ENCODE data around the gene GIT1. TPM values are rescaled to one million over a fixed set of nuclear protein-coding genes. Genes with fewer than 3 reads are reported as not detected.

The GIT1 gene
- total and polyA plus RNA-seq, 2 donors = 14.1 to 33.7 TPM

DNA sequence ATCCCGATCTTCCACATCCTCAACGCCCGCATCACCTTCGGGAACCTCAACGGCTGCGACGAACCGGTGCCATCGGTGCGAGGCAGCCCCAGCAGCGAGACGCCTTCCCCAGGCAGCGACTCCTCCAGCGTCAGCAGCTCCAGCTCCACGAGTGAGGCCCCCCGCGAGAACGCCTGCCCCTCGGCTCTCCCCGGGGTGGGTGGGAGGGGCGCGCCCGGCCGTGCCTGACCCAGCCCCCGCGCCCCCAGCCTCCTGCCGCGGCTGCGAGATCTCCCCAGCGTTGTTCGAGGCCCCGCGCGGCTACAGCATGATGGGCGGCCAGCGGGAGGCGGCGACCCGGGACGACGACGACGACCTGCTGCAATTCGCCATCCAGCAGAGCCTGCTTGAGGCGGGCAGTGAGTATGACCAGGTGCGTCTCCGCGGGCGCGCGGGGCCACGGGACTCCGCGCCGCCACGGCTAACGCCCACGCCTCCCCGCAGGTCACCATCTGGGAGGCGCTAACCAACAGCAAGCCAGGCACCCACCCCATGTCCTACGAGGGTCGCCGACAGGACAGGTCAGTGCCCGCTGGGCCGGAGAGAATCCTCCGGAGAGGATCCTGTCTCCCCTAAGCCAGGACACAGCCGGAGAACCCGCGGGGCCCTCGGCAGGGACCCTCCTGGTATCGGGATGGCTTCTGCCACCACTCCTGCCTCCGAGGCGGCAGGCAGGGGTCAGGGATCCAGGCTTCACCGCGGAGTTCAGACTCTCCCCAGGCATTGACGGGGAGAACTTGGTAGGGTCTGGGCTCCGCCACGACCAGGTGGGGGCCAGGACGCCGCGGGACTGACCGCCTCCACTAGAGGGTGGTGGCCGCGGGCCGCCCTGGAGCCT lies 23.2 kb upstream of the GIT1 start:
- peaks cover 36 to 47% of the 10 kb centered on the region in 2 donors for H3K4me1 ChIP-seq (ENCODE audit: control insufficient read depth in 2 of 2, insufficient read depth in 2 of 2, low read length in 2 of 2)
- DNase-seq (ENCODE audit: low read depth in 6 of 9, low spot score in 9 of 9) = no peak

DNA sequence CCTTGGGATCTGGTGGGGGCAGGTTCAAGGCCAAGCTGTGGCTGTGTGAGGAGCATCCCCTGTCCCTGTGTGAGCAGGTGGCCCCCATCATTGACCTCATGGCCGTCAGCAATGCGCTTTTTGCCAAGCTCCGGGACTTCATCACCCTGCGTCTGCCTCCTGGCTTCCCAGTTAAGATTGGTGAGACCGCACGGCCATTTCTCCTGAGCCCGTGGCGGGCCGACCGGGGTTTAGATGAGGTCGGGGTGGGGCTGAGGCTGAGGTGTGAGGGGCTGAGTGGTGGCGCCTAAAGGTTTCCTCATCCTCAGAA lies 22.6 kb upstream of the GIT1 start:
- peaks cover 0 to 13% of the 10 kb centered on the region in 2 donors for H3K9me3 ChIP-seq (ENCODE audit: control insufficient read depth in 2 of 2, insufficient read depth in 1 of 2, low read length in 1 of 2)
- no peak overlapping the region for H3K4me3 ChIP-seq (ENCODE audit: low read length in 2 of 2)
- DNase-seq (ENCODE audit: low read depth in 6 of 9, low spot score in 9 of 9) = no peak
- H3K36me3 ChIP-seq (ENCODE audit: control insufficient read depth in 2 of 2, insufficient read depth in 2 of 2, low read length in 1 of 2) = no peaks in the 10 kb centered on the region
- H3K4me1 ChIP-seq (ENCODE audit: control insufficient read depth in 2 of 2, insufficient read depth in 2 of 2, low read length in 2 of 2) = peaks cover 31 to 41% of the 10 kb centered on the region in 2 donors
- peaks cover 22 to 60% of the 10 kb centered on the region in 2 donors for H3K27me3 ChIP-seq (ENCODE audit: control insufficient read depth in 2 of 2, insufficient read depth in 1 of 2, low read length in 1 of 2)
- WGBS = 97% methylated on average over 12 of the region's 12 CpGs
- H3K27ac ChIP-seq (ENCODE audit: low read depth in 1 of 2, low read length in 1 of 2) = no peak overlapping the region

More for the DNA sequence above, 23.2 kb upstream of the GIT1 start:
- H3K36me3 ChIP-seq (ENCODE audit: control insufficient read depth in 2 of 2, insufficient read depth in 2 of 2, low read length in 1 of 2) = no peaks in the 10 kb centered on the region
- H3K4me3 ChIP-seq (ENCODE audit: low read length in 2 of 2) = peak overlapping the region in 1 of 2 donors; percentile 37
- H3K9me3 ChIP-seq (ENCODE audit: control insufficient read depth in 2 of 2, insufficient read depth in 1 of 2, low read length in 1 of 2) = peaks cover 0 to 16% of the 10 kb centered on the region in 2 donors
- peaks cover 25 to 66% of the 10 kb centered on the region in 2 donors for H3K27me3 ChIP-seq (ENCODE audit: control insufficient read depth in 2 of 2, insufficient read depth in 1 of 2, low read length in 1 of 2)
- H3K27ac ChIP-seq (ENCODE audit: low read depth in 1 of 2, low read length in 1 of 2) = no peak overlapping the region
- 58% methylated on average over 85 of the region's 85 CpGs for WGBS

DNA sequence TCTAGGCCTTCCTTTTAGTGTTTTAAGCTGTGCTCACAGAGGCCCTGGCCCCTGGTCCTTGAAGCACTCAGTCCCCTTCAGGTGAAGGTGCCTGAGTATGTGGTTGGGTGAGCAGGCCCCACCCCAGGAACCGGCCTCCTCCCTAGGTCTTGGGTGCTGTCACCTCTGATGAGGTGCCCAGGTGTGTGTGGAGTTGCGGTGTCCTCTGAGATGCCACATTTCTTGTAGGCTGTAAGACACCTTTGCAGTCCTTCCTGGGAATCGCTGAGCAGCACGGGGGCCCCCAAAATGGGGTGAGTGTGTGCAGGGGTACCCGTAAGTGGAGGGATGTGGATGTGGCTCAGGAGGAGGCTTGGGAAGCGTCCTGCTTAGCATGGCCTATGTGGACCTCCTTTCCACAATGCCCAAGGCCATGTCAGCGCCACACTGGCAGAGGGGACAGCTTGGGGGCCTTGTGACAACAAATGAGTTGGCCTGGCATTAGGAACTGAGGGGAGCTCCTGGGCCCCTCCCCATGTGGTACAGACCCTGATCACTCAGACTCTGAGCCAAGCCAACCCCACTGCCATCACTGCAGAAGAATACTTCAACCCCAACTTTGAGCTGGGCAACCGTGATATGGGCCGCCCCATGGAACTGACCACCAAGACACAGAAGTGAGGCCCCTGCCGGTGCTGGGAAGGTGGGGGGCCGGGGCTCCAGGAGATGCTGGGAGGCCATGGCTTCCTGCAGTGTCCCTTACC lies 22.1 kb upstream of the GIT1 start:
- DNase-seq (ENCODE audit: low read depth in 6 of 9, low spot score in 9 of 9) = no peak
- Histone ChIP-seq H3K27me3 (ENCODE audit: control insufficient read depth in 2 of 2, insufficient read depth in 1 of 2, low read length in 1 of 2) (peaks cover 17 to 55% of the 10 kb centered on the region in 2 donors), H3K9me3 (ENCODE audit: control insufficient read depth in 2 of 2, insufficient read depth in 1 of 2, low read length in 1 of 2) (peaks cover 0 to 13% of the 10 kb centered on the region in 2 donors), H3K4me3 (ENCODE audit: low read length in 2 of 2) (no peak overlapping the region), H3K4me1 (ENCODE audit: control insufficient read depth in 2 of 2, insufficient read depth in 2 of 2, low read length in 2 of 2) (peaks cover 27 to 36% of the 10 kb centered on the region in 2 donors), H3K27ac (ENCODE audit: low read depth in 1 of 2, low read length in 1 of 2) (no peak overlapping the region), H3K36me3 (ENCODE audit: control insufficient read depth in 2 of 2, insufficient read depth in 2 of 2, low read length in 1 of 2) (no peaks in the 10 kb centered on the region)
- 96% methylated on average over 11 of the region's 11 CpGs for WGBS

DNA sequence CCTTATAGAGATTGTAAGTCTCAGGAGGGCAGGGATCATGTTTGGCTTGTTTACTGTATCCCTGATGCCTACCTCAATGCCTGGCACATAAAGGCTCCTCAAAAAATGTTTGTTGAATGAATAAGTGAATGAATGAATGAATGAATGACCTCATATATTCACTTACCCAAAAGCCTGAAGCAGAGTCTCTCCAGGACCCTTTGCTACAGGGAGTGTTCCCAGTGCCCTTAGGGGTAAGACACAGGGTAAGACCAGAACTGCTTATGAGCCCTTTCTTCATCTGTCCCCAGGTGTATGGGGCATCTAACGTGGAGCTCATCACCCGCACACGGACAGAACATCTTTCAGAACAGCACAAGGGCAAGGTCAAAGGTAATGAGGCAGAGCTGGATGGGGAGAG lies 20.9 kb upstream of the GIT1 start:
- DNase-seq (ENCODE audit: low read depth in 6 of 9, low spot score in 9 of 9) = no peak
- H3K36me3 ChIP-seq (ENCODE audit: control insufficient read depth in 2 of 2, insufficient read depth in 2 of 2, low read length in 1 of 2) = no peaks in the 10 kb centered on the region
- H3K27ac ChIP-seq (ENCODE audit: low read depth in 1 of 2, low read length in 1 of 2) = no peak overlapping the region
- peaks cover 0 to 6% of the 10 kb centered on the region in 2 donors for H3K9me3 ChIP-seq (ENCODE audit: control insufficient read depth in 2 of 2, insufficient read depth in 1 of 2, low read length in 1 of 2)
- H3K4me1 ChIP-seq (ENCODE audit: control insufficient read depth in 2 of 2, insufficient read depth in 2 of 2, low read length in 2 of 2) = peaks cover 17 to 26% of the 10 kb centered on the region in 2 donors
- peaks cover 7 to 43% of the 10 kb centered on the region in 2 donors for H3K27me3 ChIP-seq (ENCODE audit: control insufficient read depth in 2 of 2, insufficient read depth in 1 of 2, low read length in 1 of 2)
- WGBS = over 99% methylated on average over 3 of the region's 3 CpGs
- no peak overlapping the region for H3K4me3 ChIP-seq (ENCODE audit: low read length in 2 of 2)

DNA sequence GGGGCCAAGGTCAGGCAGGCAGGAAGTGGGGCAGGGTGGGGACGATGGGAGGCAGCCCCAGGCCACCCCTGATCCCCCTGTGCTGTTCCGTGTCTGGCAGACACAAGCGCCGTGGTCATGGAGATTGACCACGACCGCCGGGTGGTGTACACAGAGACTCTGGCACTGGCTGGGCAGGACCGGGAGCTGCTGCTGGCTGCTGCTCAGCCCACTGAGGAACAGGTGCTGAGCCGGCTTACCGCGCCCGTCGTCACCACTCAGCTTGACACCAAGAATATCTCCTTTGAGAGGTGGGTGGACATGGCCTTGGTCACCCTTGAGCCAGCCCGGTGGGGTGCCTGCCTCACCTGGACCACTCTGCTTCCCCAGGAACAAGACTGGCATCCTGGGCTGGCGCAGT lies 19.5 kb upstream of the GIT1 start:
- WGBS = 93% methylated on average over 15 of the region's 15 CpGs

DNA sequence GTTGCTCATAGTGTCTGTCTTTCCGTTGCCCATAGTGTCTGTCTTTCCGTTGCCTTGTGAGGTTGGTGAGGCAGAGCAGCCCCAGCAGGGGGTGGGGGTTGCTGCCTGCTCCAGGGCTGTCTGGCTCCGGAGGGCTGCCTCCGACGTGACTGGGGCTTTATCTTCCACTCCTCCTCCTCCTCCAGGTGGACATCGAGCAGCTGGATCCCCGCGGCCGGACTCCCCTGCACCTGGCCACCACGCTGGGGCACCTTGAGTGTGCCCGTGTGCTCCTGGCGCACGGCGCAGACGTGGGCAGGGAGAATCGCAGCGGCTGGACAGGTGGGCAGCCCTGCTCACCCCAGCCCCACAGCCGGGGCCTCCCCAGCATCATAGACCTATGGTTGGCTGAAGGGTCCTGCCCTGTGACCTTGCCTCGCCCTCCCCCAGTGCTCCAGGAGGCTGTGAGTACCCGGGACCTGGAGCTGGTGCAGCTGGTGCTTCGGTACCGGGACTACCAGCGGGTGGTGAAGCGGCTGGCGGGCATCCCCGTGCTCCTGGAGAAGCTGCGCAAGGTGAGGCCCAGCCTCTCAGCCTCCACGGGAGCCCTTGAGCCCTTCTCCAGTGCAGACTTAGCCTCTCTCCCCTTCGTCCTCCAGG lies 18.2 kb upstream of the GIT1 start:
- no peak overlapping the region for H3K4me3 ChIP-seq (ENCODE audit: low read length in 2 of 2)
- 98% methylated on average over 29 of the region's 29 CpGs for WGBS
- H3K4me1 ChIP-seq (ENCODE audit: control insufficient read depth in 2 of 2, insufficient read depth in 2 of 2, low read length in 2 of 2) = peaks cover 0 to 2% of the 10 kb centered on the region in 2 donors
- no peak overlapping the region for H3K27ac ChIP-seq (ENCODE audit: low read depth in 1 of 2, low read length in 1 of 2)
- peaks cover 0 to 1% of the 10 kb centered on the region in 2 donors for H3K9me3 ChIP-seq (ENCODE audit: control insufficient read depth in 2 of 2, insufficient read depth in 1 of 2, low read length in 1 of 2)
- DNase-seq (ENCODE audit: low read depth in 6 of 9, low spot score in 9 of 9) = no peak
- H3K36me3 ChIP-seq (ENCODE audit: control insufficient read depth in 2 of 2, insufficient read depth in 2 of 2, low read length in 1 of 2) = no peaks in the 10 kb centered on the region
- peaks cover 0 to 16% of the 10 kb centered on the region in 2 donors for H3K27me3 ChIP-seq (ENCODE audit: control insufficient read depth in 2 of 2, insufficient read depth in 1 of 2, low read length in 1 of 2)

More for the DNA sequence above, 19.5 kb upstream of the GIT1 start:
- no peaks in the 10 kb centered on the region for H3K36me3 ChIP-seq (ENCODE audit: control insufficient read depth in 2 of 2, insufficient read depth in 2 of 2, low read length in 1 of 2)
- H3K27ac ChIP-seq (ENCODE audit: low read depth in 1 of 2, low read length in 1 of 2) = no peak overlapping the region
- H3K4me1 ChIP-seq (ENCODE audit: control insufficient read depth in 2 of 2, insufficient read depth in 2 of 2, low read length in 2 of 2) = peaks cover 5 to 11% of the 10 kb centered on the region in 2 donors
- peaks cover 0 to 29% of the 10 kb centered on the region in 2 donors for H3K27me3 ChIP-seq (ENCODE audit: control insufficient read depth in 2 of 2, insufficient read depth in 1 of 2, low read length in 1 of 2)
- H3K9me3 ChIP-seq (ENCODE audit: control insufficient read depth in 2 of 2, insufficient read depth in 1 of 2, low read length in 1 of 2) = peaks cover 0 to 4% of the 10 kb centered on the region in 2 donors
- H3K4me3 ChIP-seq (ENCODE audit: low read length in 2 of 2) = no peak overlapping the region
- no peak for DNase-seq (ENCODE audit: low read depth in 6 of 9, low spot score in 9 of 9)

DNA sequence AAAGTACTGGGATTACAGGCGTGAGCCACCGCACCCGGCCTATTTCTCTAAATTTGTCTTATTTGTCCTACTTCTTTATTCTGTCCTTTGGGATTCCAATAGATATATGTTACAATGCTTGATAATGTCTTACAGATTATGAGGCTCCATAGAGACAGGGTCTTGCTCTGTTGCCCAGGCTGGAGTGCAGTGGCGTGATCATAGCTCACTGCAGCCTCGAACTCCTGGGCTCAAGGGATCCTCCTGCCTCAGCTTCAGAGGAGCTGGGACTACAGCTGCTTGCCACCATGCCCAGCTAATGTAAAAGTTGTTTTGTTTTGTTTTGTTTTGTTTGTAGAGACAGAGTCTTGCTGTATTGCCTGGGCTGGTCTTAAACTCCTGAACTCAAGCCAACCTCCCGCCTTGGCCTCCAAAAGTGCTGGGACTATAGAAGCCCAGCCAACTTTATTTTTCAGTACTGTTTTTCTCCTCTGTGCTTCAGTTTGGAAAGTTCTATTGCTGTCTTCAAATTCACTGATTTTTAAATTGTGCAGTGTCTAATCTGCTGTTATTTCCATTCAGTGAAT lies 13.7 kb upstream of the GIT1 start:
- no peaks in the 10 kb centered on the region for H3K36me3 ChIP-seq (ENCODE audit: control insufficient read depth in 2 of 2, insufficient read depth in 2 of 2, low read length in 1 of 2)
- H3K4me3 ChIP-seq (ENCODE audit: low read length in 2 of 2) = no peak overlapping the region
- no peak for DNase-seq (ENCODE audit: low read depth in 6 of 9, low spot score in 9 of 9)
- no peaks in the 10 kb centered on the region for H3K9me3 ChIP-seq (ENCODE audit: control insufficient read depth in 2 of 2, insufficient read depth in 1 of 2, low read length in 1 of 2)
- H3K27me3 ChIP-seq (ENCODE audit: control insufficient read depth in 2 of 2, insufficient read depth in 1 of 2, low read length in 1 of 2) = peaks cover 0 to 2% of the 10 kb centered on the region in 2 donors
- H3K4me1 ChIP-seq (ENCODE audit: control insufficient read depth in 2 of 2, insufficient read depth in 2 of 2, low read length in 2 of 2) = no peaks in the 10 kb centered on the region
- WGBS = 99% methylated on average over 6 of the region's 6 CpGs
- no peak overlapping the region for H3K27ac ChIP-seq (ENCODE audit: low read depth in 1 of 2, low read length in 1 of 2)

DNA sequence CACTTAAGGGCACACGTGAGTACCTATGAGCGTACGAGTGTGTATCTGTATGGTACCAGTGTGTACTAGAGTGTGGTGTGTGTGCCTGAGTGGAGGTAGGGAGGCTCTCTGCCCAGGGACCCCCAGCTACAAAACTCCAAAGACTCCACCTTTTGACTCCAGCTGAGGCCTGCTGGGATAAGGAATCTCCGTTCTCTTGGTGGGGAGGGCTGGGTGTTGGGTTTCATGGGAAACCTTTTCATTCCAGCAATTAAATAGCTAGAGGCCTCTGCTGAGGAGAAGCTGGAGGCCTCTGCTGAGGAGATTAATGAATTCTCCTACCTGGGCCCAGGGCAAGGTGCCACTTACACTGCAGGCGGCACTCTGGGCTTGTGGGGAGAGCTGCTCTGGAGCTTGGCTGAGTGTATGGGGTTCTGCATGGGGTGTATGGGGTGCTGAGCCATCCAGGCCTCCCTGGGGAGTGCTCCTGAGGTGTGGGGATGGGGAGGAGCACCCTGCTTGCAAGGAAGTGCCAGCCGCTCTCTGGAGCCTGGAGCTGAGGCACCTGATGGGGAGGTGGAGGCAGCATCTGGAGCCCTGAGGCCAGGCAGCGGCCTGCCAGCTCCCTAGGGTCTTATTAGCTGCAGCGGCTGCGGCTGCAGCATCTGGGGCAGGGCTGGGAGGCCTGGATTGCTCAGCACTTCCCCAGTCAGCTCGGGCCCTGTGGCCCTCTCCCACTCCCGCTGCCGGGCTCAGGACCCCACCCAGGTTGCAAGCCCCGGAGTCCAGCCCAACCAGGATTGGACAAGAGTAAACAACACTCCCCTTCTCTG lies 8.1 kb upstream of the GIT1 start:
- no peak for DNase-seq (ENCODE audit: low read depth in 6 of 9, low spot score in 9 of 9)
- Histone ChIP-seq H3K4me1 (ENCODE audit: control insufficient read depth in 2 of 2, insufficient read depth in 2 of 2, low read length in 2 of 2) (peaks cover 10 to 15% of the 10 kb centered on the region in 2 donors), H3K27me3 (ENCODE audit: control insufficient read depth in 2 of 2, insufficient read depth in 1 of 2, low read length in 1 of 2) (peaks cover 0 to 25% of the 10 kb centered on the region in 2 donors), H3K4me3 (ENCODE audit: low read length in 2 of 2) (no peak overlapping the region), H3K27ac (ENCODE audit: low read depth in 1 of 2, low read length in 1 of 2) (no peak overlapping the region), H3K9me3 (ENCODE audit: control insufficient read depth in 2 of 2, insufficient read depth in 1 of 2, low read length in 1 of 2) (no peaks in the 10 kb centered on the region), H3K36me3 (ENCODE audit: control insufficient read depth in 2 of 2, insufficient read depth in 2 of 2, low read length in 1 of 2) (no peaks in the 10 kb centered on the region)
- 93% methylated on average over 13 of the region's 13 CpGs for WGBS
